ENCODE data around the gene VEGFA. TPM values are rescaled to one million over a fixed set of nuclear protein-coding genes. Genes with fewer than 3 reads are reported as not detected.

VEGFA gene
- total RNA-seq, 1 donor from 2014 or later = 194 TPM

GRCh38 chr6:43835872-43836419 is 65.9 kb downstream of the VEGFA start:
- H3K4me3 ChIP-seq = no peak overlapping the region
- H3K27ac ChIP-seq = no peak overlapping the region
- DNase-seq (ENCODE audit: extremely low spot score in 2 of 2) = no peak
- H3K36me3 ChIP-seq = no peaks in the 10 kb centered on the region
- TF ChIP-seq CTCF (IDR thresholded peaks at IDR 0.05) = no peak
- TF ChIP-seq POLR2A (IDR thresholded peaks at IDR 0.05) = no peak
- TF ChIP-seq POLR2AphosphoS5 (IDR thresholded peaks at IDR 0.05; ENCODE audit: insufficient read depth in 1 of 2, low read depth in 1 of 2) = no peak
- H3K4me1 ChIP-seq = peaks cover 17% of the 10 kb centered on the region
- intact Hi-C loops (cut with DNase I) = no loop called here
- H3K27me3 ChIP-seq = no peaks in the 10 kb centered on the region
- H3K9me3 ChIP-seq = no peaks in the 10 kb centered on the region

Small RNA genes within 50 kb of the gene (small RNA-seq; reads per million reads assigned to genes)
- gene AL136131.3 = not detected

Other genes starting within 250 kb of the VEGFA start
- gene XPO5, start 194.2 kb upstream of the VEGFA start, total RNA-seq = 24.3 TPM
- 11.3 TPM for gene POLH, start 194.0 kb upstream of the VEGFA start, total RNA-seq
- 45.7 TPM for gene GTPBP2, start 140.9 kb upstream of the VEGFA start, total RNA-seq
- 58.4 TPM for gene MAD2L1BP, start 134.4 kb upstream of the VEGFA start, total RNA-seq
- 0.74 TPM for gene RSPH9, start 125.2 kb upstream of the VEGFA start, total RNA-seq
- gene MRPS18A, start 82.4 kb upstream of the VEGFA start, total RNA-seq = 31.9 TPM

All from vagina (tissue), 2 donors.